ENCODE measurements around the gene DCN.

DNA sequence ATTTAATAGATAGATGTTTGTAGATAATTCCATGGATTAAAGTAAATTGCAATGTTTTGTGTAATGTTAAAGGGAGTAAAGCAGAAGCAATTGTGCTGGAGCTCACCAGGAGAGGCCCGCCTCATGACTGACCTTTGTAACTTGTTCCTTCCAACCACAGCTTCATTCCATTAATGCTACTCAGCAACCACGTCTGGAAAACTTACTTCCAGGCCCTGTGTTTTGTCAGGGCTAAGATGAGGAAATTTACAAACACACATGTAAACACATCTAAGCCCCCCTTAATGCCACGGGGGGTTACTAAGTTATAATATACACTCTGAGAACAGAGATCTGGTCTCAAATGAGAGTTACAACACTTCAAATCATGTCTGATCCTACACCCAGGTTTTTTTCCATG, 83.7 kb downstream of the DCN start:
- TF ChIP-seq, protein P1, sequence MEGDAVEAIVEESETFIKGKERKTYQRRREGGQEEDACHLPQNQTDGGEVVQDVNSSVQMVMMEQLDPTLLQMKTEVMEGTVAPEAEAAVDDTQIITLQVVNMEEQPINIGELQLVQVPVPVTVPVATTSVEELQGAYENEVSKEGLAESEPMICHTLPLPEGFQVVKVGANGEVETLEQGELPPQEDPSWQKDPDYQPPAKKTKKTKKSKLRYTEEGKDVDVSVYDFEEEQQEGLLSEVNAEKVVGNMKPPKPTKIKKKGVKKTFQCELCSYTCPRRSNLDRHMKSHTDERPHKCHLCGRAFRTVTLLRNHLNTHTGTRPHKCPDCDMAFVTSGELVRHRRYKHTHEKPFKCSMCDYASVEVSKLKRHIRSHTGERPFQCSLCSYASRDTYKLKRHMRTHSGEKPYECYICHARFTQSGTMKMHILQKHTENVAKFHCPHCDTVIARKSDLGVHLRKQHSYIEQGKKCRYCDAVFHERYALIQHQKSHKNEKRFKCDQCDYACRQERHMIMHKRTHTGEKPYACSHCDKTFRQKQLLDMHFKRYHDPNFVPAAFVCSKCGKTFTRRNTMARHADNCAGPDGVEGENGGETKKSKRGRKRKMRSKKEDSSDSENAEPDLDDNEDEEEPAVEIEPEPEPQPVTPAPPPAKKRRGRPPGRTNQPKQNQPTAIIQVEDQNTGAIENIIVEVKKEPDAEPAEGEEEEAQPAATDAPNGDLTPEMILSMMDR (IDR thresholded peaks at IDR 0.05): no peak
- no peak for TF ChIP-seq POLR2A (IDR thresholded peaks at IDR 0.05)
- TF ChIP-seq POLR2AphosphoS5 (IDR thresholded peaks at IDR 0.05): no peak

All from prostate gland (tissue), 2 donors.